ENCODE results near the gene OPN3.

Gene OPN3

GRCh38 chr1:241569848-241570247, 70.3 kb downstream of the OPN3 start:
- Histone ChIP-seq H2BK120ac (ENCODE audit: low read depth, low read length) (no peak overlapping the region), H3K79me1 (replicated peaks; ENCODE audit: low read length, poor library complexity, severe bottlenecking) (no peaks in the 10 kb centered on the region), H2AK5ac (ENCODE audit: low read length, severe bottlenecking) (no peak overlapping the region), H3K9ac (ENCODE audit: low read length) (no peak overlapping the region), H3K9me3 (ENCODE audit: control insufficient read depth, low read length) (no peaks in the 10 kb centered on the region), H2BK15ac (ENCODE audit: low read depth, poor library complexity, severe bottlenecking) (no peak overlapping the region), H3K4me3 (ENCODE audit: insufficient read depth in 1 of 2, low read depth in 1 of 2, low read length in 2 of 2) (no peak overlapping the region), H3K23ac (ENCODE audit: low read length in 2 of 2) (no peak overlapping the region), H3K36me3 (ENCODE audit: control insufficient read depth in 1 of 2, insufficient read depth in 2 of 2, low read depth in 1 of 2, low read length in 2 of 2) (no peaks in the 10 kb centered on the region), H4K91ac (ENCODE audit: low read length) (no peak overlapping the region), H3K18ac (ENCODE audit: low read depth in 1 of 2, low read length in 2 of 2) (no peak overlapping the region), H3K4me2 (ENCODE audit: low read length, poor library complexity, severe bottlenecking) (no peak overlapping the region), H2BK12ac (ENCODE audit: low read length in 2 of 2) (no peak overlapping the region), H3K4ac (ENCODE audit: low read depth in 1 of 2, low read length in 2 of 2) (no peak overlapping the region), H3K4me1 (ENCODE audit: control insufficient read depth, insufficient read depth, low read depth, low read length) (no peaks in the 10 kb centered on the region), H3K14ac (ENCODE audit: low read length in 2 of 2) (no peak overlapping the region), H3K27ac (ENCODE audit: low read length, poor library complexity, severe bottlenecking) (no peak overlapping the region), H2AFZ (ENCODE audit: low read depth, low read length) (no peak overlapping the region), H3K27me3 (ENCODE audit: control insufficient read depth in 1 of 2, insufficient read depth in 1 of 2, low read length in 2 of 2) (no peaks in the 10 kb centered on the region), H2BK5ac (ENCODE audit: low read depth, low read length, poor library complexity, severe bottlenecking) (no peak overlapping the region), H4K8ac (ENCODE audit: low read length) (no peak overlapping the region)
- DNase-seq = no peak
- WGBS = no CpG with 5 or more reads among the region's 2 CpGs

GRCh38 chr1:241560849-241561187, 79.4 kb downstream of the OPN3 start:
- no peak overlapping the region for H2BK12ac ChIP-seq (ENCODE audit: low read length in 2 of 2)
- no peak overlapping the region for H3K4me3 ChIP-seq (ENCODE audit: insufficient read depth in 1 of 2, low read depth in 1 of 2, low read length in 2 of 2)
- no peak overlapping the region for H2BK5ac ChIP-seq (ENCODE audit: low read depth, low read length, poor library complexity, severe bottlenecking)
- no peak overlapping the region for H2BK120ac ChIP-seq (ENCODE audit: low read depth, low read length)
- peaks cover 0 to 6% of the 10 kb centered on the region in 2 experiments for H3K36me3 ChIP-seq (ENCODE audit: control insufficient read depth in 1 of 2, insufficient read depth in 2 of 2, low read depth in 1 of 2, low read length in 2 of 2)
- H3K79me1 ChIP-seq (replicated peaks; ENCODE audit: low read length, poor library complexity, severe bottlenecking) = no peaks in the 10 kb centered on the region
- no peak for DNase-seq
- no peaks in the 10 kb centered on the region for H3K9me3 ChIP-seq (ENCODE audit: control insufficient read depth, low read length)
- peak overlapping the region; percentile 14 for H2AK5ac ChIP-seq (ENCODE audit: low read length, severe bottlenecking)
- H3K4me2 ChIP-seq (ENCODE audit: low read length, poor library complexity, severe bottlenecking) = no peak overlapping the region
- H4K8ac ChIP-seq (ENCODE audit: low read length) = no peak overlapping the region
- no peak overlapping the region for H3K18ac ChIP-seq (ENCODE audit: low read depth in 1 of 2, low read length in 2 of 2)
- WGBS = 73% methylated on average over 3 of the region's 3 CpGs
- no peak overlapping the region for H3K23ac ChIP-seq (ENCODE audit: low read length in 2 of 2)
- peaks cover 1% of the 10 kb centered on the region for H3K4me1 ChIP-seq (ENCODE audit: control insufficient read depth, insufficient read depth, low read depth, low read length)
- no peak overlapping the region for H2AFZ ChIP-seq (ENCODE audit: low read depth, low read length)
- no peak overlapping the region for H3K4ac ChIP-seq (ENCODE audit: low read depth in 1 of 2, low read length in 2 of 2)
- no peak overlapping the region for H2BK15ac ChIP-seq (ENCODE audit: low read depth, poor library complexity, severe bottlenecking)
- no peaks in the 10 kb centered on the region for H3K27me3 ChIP-seq (ENCODE audit: control insufficient read depth in 1 of 2, insufficient read depth in 1 of 2, low read length in 2 of 2)
- peak overlapping the region; percentile 17 for H3K27ac ChIP-seq (ENCODE audit: low read length, poor library complexity, severe bottlenecking)
- H3K14ac ChIP-seq (ENCODE audit: low read length in 2 of 2) = no peak overlapping the region
- H3K9ac ChIP-seq (ENCODE audit: low read length) = no peak overlapping the region
- no peak overlapping the region for H4K91ac ChIP-seq (ENCODE audit: low read length)

- Histone ChIP-seq H3K18ac (ENCODE audit: low read depth in 1 of 2, low read length in 2 of 2) (no peak overlapping the region), H3K27me3 (ENCODE audit: control insufficient read depth in 1 of 2, insufficient read depth in 1 of 2, low read length in 2 of 2) (no peaks in the 10 kb centered on the region), H3K14ac (ENCODE audit: low read length in 2 of 2) (no peak overlapping the region), H2BK15ac (ENCODE audit: low read depth, poor library complexity, severe bottlenecking) (no peak overlapping the region), H3K79me1 (replicated peaks; ENCODE audit: low read length, poor library complexity, severe bottlenecking) (no peaks in the 10 kb centered on the region), H3K9ac (ENCODE audit: low read length) (no peak overlapping the region), H2AK5ac (ENCODE audit: low read length, severe bottlenecking) (no peak overlapping the region), H2AFZ (ENCODE audit: low read depth, low read length) (no peak overlapping the region), H3K9me3 (ENCODE audit: control insufficient read depth, low read length) (no peaks in the 10 kb centered on the region), H3K4ac (ENCODE audit: low read depth in 1 of 2, low read length in 2 of 2) (no peak overlapping the region), H2BK120ac (ENCODE audit: low read depth, low read length) (no peak overlapping the region), H3K36me3 (ENCODE audit: control insufficient read depth in 1 of 2, insufficient read depth in 2 of 2, low read depth in 1 of 2, low read length in 2 of 2) (peaks cover 0 to 6% of the 10 kb centered on the region in 2 experiments), H4K91ac (ENCODE audit: low read length) (no peak overlapping the region), H3K27ac (ENCODE audit: low read length, poor library complexity, severe bottlenecking) (peak overlapping the region; percentile 54), H4K8ac (ENCODE audit: low read length) (no peak overlapping the region), H3K23ac (ENCODE audit: low read length in 2 of 2) (no peak overlapping the region), H3K4me3 (ENCODE audit: insufficient read depth in 1 of 2, low read depth in 1 of 2, low read length in 2 of 2) (no peak overlapping the region), H2BK5ac (ENCODE audit: low read depth, low read length, poor library complexity, severe bottlenecking) (peak overlapping the region; percentile 66), H2BK12ac (ENCODE audit: low read length in 2 of 2) (no peak overlapping the region), H3K4me1 (ENCODE audit: control insufficient read depth, insufficient read depth, low read depth, low read length) (peaks cover 1% of the 10 kb centered on the region), H3K4me2 (ENCODE audit: low read length, poor library complexity, severe bottlenecking) (no peak overlapping the region)
- 86% methylated on average over 4 of the region's 4 CpGs for WGBS
- DNase-seq = no peak
These were observed 79.9 kb downstream of the OPN3 start for GRCh38 chr1:241560146-241560848.

GRCh38 chr1:241557551-241558193, 82.5 kb downstream of the OPN3 start:
- peak overlapping the region; percentile 100 for H3K27ac ChIP-seq (ENCODE audit: low read length, poor library complexity, severe bottlenecking)
- H3K36me3 ChIP-seq (ENCODE audit: control insufficient read depth in 1 of 2, insufficient read depth in 2 of 2, low read depth in 1 of 2, low read length in 2 of 2) = peaks cover 0 to 6% of the 10 kb centered on the region in 2 experiments
- H2AFZ ChIP-seq (ENCODE audit: low read depth, low read length) = no peak overlapping the region
- H2BK12ac ChIP-seq (ENCODE audit: low read length in 2 of 2) = no peak overlapping the region
- H2BK120ac ChIP-seq (ENCODE audit: low read depth, low read length) = no peak overlapping the region
- no peaks in the 10 kb centered on the region for H3K27me3 ChIP-seq (ENCODE audit: control insufficient read depth in 1 of 2, insufficient read depth in 1 of 2, low read length in 2 of 2)
- H3K23ac ChIP-seq (ENCODE audit: low read length in 2 of 2) = no peak overlapping the region
- H3K4ac ChIP-seq (ENCODE audit: low read depth in 1 of 2, low read length in 2 of 2) = no peak overlapping the region
- H4K91ac ChIP-seq (ENCODE audit: low read length) = no peak overlapping the region
- no peak overlapping the region for H2AK5ac ChIP-seq (ENCODE audit: low read length, severe bottlenecking)
- peak overlapping the region; percentile 39 for H2BK5ac ChIP-seq (ENCODE audit: low read depth, low read length, poor library complexity, severe bottlenecking)
- no peak overlapping the region for H3K9ac ChIP-seq (ENCODE audit: low read length)
- H2BK15ac ChIP-seq (ENCODE audit: low read depth, poor library complexity, severe bottlenecking) = no peak overlapping the region
- no peaks in the 10 kb centered on the region for H3K9me3 ChIP-seq (ENCODE audit: control insufficient read depth, low read length)
- H3K4me1 ChIP-seq (ENCODE audit: control insufficient read depth, insufficient read depth, low read depth, low read length) = peaks cover 1% of the 10 kb centered on the region
- H3K14ac ChIP-seq (ENCODE audit: low read length in 2 of 2) = no peak overlapping the region
- DNase-seq = no peak
- H3K18ac ChIP-seq (ENCODE audit: low read depth in 1 of 2, low read length in 2 of 2) = no peak overlapping the region
- no peak overlapping the region for H4K8ac ChIP-seq (ENCODE audit: low read length)
- H3K79me1 ChIP-seq (replicated peaks; ENCODE audit: low read length, poor library complexity, severe bottlenecking) = no peaks in the 10 kb centered on the region
- no peak overlapping the region for H3K4me3 ChIP-seq (ENCODE audit: insufficient read depth in 1 of 2, low read depth in 1 of 2, low read length in 2 of 2)
- 67% methylated on average over 4 of the region's 5 CpGs for WGBS
- no peak overlapping the region for H3K4me2 ChIP-seq (ENCODE audit: low read length, poor library complexity, severe bottlenecking)

Data from mesenchymal stem cell (in vitro differentiated cells and primary cell).